ENCODE measurements around the gene PLPPR2.
"Not testable (repeated sequence)": the region's sequence is repeated elsewhere in the genome, so short reads cannot be mapped to it uniquely, and the experiment has no call there.

Gene PLPPR2

GRCh38 chr19:11401808-11402543 lies 46.7 kb downstream of the PLPPR2 start:
- FAIRE-seq, result no peak

- FAIRE-seq, result no peak
Measured at GRCh38 chr19:11404588-11405222, 49.5 kb downstream of the PLPPR2 start.

- no peak for FAIRE-seq
Measured at GRCh38 chr19:11405846-11406643, 50.8 kb downstream of the PLPPR2 start.

- FAIRE-seq, result not testable (repeated sequence)
Measured at GRCh38 chr19:11406703-11407236, 51.5 kb downstream of the PLPPR2 start.

- no peak for FAIRE-seq
Measured at GRCh38 chr19:11408591-11408990, 53.4 kb downstream of the PLPPR2 start.

GRCh38 chr19:11410682-11411081 lies 55.5 kb downstream of the PLPPR2 start:
- no peak for FAIRE-seq

- FAIRE-seq, result no peak
Measured at GRCh38 chr19:11414544-11414943, 59.3 kb downstream of the PLPPR2 start.

Measured in colon (tissue), 2 donors.